Adrenal gland (tissue), 5 donors: ENCODE results near the gene PRSS53.

Source experiments
- CTCF ChIP-seq, 6 experiments: fragments of 450-650 bp in 4 of 6; fragments of 200-600 bp in 2 of 6; sonication (generic) in 1 of 6; IDR thresholded peaks; 1 replicate in 5 of 6; 2 replicates in 1 of 6; pipeline versions ENCODE4 v1.5.1 to v1.8.0; 2016 to 2021; ENCODE audit warnings: antibody characterized with exemption in 6 of 6, mild to moderate bottlenecking in 2 of 6, moderate library complexity in 1 of 6
- POLR2A ChIP-seq, 2 donors: fragments of 450-650 bp; IDR thresholded peaks; one replicate each; pipeline ENCODE4 v1.6.1; 2017; ENCODE audit warnings: antibody characterized with exemption in 2 of 2, mild to moderate bottlenecking in 2 of 2, moderate library complexity in 1 of 2
- donor health status: DM: no; HTN: no; CAD: no.

GRCh38 chr16:31033709-31034492 lies 54.8 kb downstream of the PRSS53 start:
- peak in 1 of 6 experiments; percentile 1 for TF ChIP-seq CTCF (IDR thresholded peaks at IDR 0.05)
- TF ChIP-seq POLR2A (IDR thresholded peaks at IDR 0.05) = peak in 1 of 2 donors; percentile 66
